ENCODE data around the gene PALLD. TPM values are rescaled to one million over a fixed set of nuclear protein-coding genes. Genes with fewer than 3 reads are reported as not detected.

Gene PALLD
- total and polyA plus RNA-seq, 2 donors (not counting 3 experiments of a cell fraction or from before 2014, with no cell fraction given) = 13.4 to 48.2 TPM

DNA sequence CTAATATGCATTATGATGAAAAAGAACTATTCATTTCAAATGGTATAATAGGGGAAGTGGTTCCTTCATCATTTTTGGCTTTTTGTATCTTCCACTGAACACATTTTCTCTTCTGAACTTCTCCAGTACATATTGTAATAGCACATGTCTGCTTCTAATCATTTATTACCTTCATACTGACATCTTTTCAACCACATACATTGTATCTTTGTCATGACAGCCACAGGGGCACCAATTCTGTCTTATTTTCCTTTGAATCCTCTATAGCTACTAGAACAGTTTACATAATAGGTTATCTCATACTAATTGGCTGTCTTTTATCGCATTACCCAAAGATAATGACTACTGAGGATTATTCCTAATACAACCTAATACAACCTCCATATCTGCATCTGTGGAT, 37.7 kb downstream of the PALLD start:
- Histone ChIP-seq H3K79me2 (ENCODE audit: control insufficient read depth, insufficient read depth, low read length) (no peaks in the 10 kb centered on the region), H3K36me3 (ENCODE audit: control insufficient read depth in 2 of 2, extremely low read depth in 1 of 2, insufficient read depth in 2 of 2, low read length in 2 of 2) (no peaks in the 10 kb centered on the region), H4K20me1 (replicated peaks; ENCODE audit: control insufficient read depth, extremely low read depth, insufficient read depth, low read length) (no peaks in the 10 kb centered on the region), H3K9me3 (replicated peaks; ENCODE audit: control insufficient read depth, insufficient read depth, low read length) (no peaks in the 10 kb centered on the region), H3K4me3 (replicated peaks in 1 of 3; ENCODE audit: insufficient read depth in 1 of 3, low read depth in 1 of 3, low read length in 3 of 3) (no peak overlapping the region), H3K27ac (ENCODE audit: insufficient read depth, low read depth, low read length) (no peak overlapping the region), H3K9ac (replicated peaks; ENCODE audit: extremely low read depth, insufficient read depth, low read length) (no peak overlapping the region), H3K4me1 (ENCODE audit: control insufficient read depth, extremely low read depth, insufficient read depth, low read length) (peaks cover 4% of the 10 kb centered on the region), H3K9me1 (replicated peaks; ENCODE audit: control insufficient read depth, extremely low read depth, insufficient read depth, low read length) (no peaks in the 10 kb centered on the region), H3K27me3 (ENCODE audit: control insufficient read depth in 2 of 2, insufficient read depth in 2 of 2, low read length in 2 of 2) (no peaks in the 10 kb centered on the region), H2AFZ (ENCODE audit: low read depth, low read length) (no peak overlapping the region), H3K4me2 (ENCODE audit: insufficient read depth, low read length) (no peak overlapping the region)
- intact Hi-C loops (cut with micrococcal nuclease) = no loop called here
- ChIA-PET CTCF (no interaction called here), POLR2A (no interaction called here)
- dilution Hi-C loops (cut with MboI; ENCODE audit: extremely low pct_ligation_motif_present, low sequenced_read_pairs) = no loop called here
- FAIRE-seq = no peak
- TF ChIP-seq POLR2A (IDR thresholded peaks at IDR 0.05; ENCODE audit: low read depth, low read length) = no peak
- TF ChIP-seq FOS (IDR thresholded peaks at IDR 0.05; ENCODE audit: borderline replicate concordance, insufficient read depth, low read length) = no peak
- TF ChIP-seq, protein P1, sequence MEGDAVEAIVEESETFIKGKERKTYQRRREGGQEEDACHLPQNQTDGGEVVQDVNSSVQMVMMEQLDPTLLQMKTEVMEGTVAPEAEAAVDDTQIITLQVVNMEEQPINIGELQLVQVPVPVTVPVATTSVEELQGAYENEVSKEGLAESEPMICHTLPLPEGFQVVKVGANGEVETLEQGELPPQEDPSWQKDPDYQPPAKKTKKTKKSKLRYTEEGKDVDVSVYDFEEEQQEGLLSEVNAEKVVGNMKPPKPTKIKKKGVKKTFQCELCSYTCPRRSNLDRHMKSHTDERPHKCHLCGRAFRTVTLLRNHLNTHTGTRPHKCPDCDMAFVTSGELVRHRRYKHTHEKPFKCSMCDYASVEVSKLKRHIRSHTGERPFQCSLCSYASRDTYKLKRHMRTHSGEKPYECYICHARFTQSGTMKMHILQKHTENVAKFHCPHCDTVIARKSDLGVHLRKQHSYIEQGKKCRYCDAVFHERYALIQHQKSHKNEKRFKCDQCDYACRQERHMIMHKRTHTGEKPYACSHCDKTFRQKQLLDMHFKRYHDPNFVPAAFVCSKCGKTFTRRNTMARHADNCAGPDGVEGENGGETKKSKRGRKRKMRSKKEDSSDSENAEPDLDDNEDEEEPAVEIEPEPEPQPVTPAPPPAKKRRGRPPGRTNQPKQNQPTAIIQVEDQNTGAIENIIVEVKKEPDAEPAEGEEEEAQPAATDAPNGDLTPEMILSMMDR (IDR thresholded peaks at IDR 0.05; ENCODE audit: extremely low read depth in 1 of 2, insufficient read depth in 1 of 2, low read depth in 1 of 2, low read length in 2 of 2) = no peak
- no peak for TF ChIP-seq GATA2 (IDR thresholded peaks at IDR 0.05; ENCODE audit: insufficient read depth, insufficient read length, low read depth, low read length)
- no peak for TF ChIP-seq JUN (IDR thresholded peaks at IDR 0.05; ENCODE audit: borderline replicate concordance, insufficient read depth, insufficient read length, low read depth)
- TF ChIP-seq, protein P2, sequence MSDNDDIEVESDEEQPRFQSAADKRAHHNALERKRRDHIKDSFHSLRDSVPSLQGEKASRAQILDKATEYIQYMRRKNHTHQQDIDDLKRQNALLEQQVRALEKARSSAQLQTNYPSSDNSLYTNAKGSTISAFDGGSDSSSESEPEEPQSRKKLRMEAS (IDR thresholded peaks at IDR 0.05; ENCODE audit: insufficient read depth, insufficient read length) = no peak
- no peak for TF ChIP-seq POLR2AphosphoS5 (IDR thresholded peaks at IDR 0.05; ENCODE audit: insufficient read depth, low read depth, low read length)
- no peak for DNase-seq (ENCODE audit: low read depth, low spot score)
- BruUV-seq (replicated peaks) = no TSS peak

Data from endothelial cell of umbilical vein (primary cell).